SK-N-SH (cell line): Measurements from ENCODE around the gene EPS8L2.

Source experiments
- ELF1 ChIP-seq: IDR thresholded peaks from 2 replicates; pipeline ENCODE4 v1.4.0; 2012
- EZH2phosphoT487 ChIP-seq: fragments of 200-600 bp; sonication (generic); IDR thresholded peaks from 2 replicates; pipeline ENCODE4 v1.6.1; 2017; ENCODE audit warnings: low read depth, mixed run types, mild to moderate bottlenecking, antibody characterized with exemption, moderate library complexity, borderline replicate concordance
- POLR2AphosphoS5 ChIP-seq: IDR thresholded peaks from 2 replicates; pipeline ENCODE4 v1.6.1; 2012; ENCODE audit warnings: low read depth, low read length
- TF ChIP-seq, protein P1 (sequence below): IDR thresholded peaks from 2 replicates; pipeline ENCODE4 v1.4.0; 2012; ENCODE audit warnings: low read depth
- TF ChIP-seq, protein P2 (sequence below): fragments of 200-600 bp; sonication (generic); IDR thresholded peaks from 2 replicates; pipeline ENCODE4 v1.6.1; 2017; ENCODE audit warnings: antibody characterized with exemption, mild to moderate bottlenecking, moderate library complexity

DNA sequence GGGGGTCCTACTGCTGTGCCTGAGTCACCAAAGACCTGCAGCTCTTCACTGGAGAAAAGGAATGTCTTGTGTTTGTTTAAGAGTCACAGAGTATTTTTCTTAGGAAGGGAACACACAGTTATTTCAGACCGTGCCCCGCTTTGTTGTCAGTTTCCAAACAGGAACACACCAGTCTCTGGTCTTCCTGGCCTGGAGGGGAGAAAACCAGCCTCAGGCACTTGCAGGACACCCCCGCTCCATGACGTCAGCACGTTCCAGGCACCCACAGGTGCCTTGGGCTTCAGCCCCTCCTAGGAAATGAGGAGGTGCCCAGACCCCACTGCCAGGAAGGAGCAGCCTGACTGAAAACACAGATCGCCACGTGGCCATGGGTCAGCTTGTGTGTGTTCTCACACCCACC is 16.4 kb upstream of the EPS8L2 start:
- TF ChIP-seq, protein P1, sequence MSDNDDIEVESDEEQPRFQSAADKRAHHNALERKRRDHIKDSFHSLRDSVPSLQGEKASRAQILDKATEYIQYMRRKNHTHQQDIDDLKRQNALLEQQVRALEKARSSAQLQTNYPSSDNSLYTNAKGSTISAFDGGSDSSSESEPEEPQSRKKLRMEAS = no peak
- TF ChIP-seq ELF1 (no peak), EZH2phosphoT487 (no peak), POLR2AphosphoS5 (no peak)
- TF ChIP-seq, protein P2, sequence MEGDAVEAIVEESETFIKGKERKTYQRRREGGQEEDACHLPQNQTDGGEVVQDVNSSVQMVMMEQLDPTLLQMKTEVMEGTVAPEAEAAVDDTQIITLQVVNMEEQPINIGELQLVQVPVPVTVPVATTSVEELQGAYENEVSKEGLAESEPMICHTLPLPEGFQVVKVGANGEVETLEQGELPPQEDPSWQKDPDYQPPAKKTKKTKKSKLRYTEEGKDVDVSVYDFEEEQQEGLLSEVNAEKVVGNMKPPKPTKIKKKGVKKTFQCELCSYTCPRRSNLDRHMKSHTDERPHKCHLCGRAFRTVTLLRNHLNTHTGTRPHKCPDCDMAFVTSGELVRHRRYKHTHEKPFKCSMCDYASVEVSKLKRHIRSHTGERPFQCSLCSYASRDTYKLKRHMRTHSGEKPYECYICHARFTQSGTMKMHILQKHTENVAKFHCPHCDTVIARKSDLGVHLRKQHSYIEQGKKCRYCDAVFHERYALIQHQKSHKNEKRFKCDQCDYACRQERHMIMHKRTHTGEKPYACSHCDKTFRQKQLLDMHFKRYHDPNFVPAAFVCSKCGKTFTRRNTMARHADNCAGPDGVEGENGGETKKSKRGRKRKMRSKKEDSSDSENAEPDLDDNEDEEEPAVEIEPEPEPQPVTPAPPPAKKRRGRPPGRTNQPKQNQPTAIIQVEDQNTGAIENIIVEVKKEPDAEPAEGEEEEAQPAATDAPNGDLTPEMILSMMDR = no peak
